ENCODE results near the gene ZNF697.
"Not testable (repeated sequence)": the region's sequence is repeated elsewhere in the genome, so short reads cannot be mapped to it uniquely, and the experiment has no call there.

Gene ZNF697

DNA sequence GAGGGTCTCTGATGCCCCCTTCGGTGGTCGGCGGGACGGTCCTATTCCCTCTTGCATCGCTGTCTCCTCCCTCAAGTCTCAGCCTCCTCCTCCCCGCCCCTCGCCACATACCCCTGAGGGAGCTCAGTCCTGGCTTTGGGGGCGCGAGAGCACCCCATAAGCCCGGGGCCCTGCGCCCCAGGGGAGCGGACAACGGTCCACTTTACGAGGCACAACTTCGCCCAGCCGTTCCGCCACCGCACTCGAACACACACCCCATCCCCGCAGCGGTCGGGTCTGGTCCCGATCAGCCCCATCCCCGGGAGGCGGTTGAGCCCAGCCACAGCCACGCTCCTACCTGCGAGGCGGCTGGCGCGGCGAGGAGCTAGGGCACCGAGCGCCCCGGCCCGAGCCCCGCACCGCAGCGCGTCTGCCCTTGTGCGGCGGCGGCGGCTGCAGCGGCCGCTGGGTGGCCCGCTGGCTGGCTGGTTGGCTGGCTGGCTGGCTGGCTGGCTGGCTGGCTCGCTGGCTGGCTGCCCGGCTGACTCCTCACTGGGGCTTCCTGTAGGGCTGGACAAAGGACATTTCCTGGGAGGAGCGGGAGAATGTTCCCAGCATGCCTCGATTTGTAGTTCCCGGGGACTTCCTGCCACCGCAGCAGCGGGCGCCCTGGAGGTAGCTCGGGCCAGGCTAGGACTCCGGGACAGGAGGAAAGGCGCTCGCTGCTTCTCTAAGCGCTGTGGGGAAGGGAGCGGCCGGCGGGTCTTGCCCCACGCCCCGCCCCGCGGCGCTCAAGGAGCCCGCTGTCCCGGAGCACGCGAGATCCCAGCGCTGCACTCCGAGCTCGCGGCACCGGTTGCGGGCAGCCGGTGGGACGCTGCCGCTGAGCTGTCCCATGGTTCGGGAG is at the start of gene ZNF697:
TSS of gene ZNF697 (minus strand) at position 533 of the 886 bp plus-strand sequence. CDS start 22,166 bp downstream, outside the sequence.
- DNase-seq (ENCODE audit: low read depth), result no peak

DNA sequence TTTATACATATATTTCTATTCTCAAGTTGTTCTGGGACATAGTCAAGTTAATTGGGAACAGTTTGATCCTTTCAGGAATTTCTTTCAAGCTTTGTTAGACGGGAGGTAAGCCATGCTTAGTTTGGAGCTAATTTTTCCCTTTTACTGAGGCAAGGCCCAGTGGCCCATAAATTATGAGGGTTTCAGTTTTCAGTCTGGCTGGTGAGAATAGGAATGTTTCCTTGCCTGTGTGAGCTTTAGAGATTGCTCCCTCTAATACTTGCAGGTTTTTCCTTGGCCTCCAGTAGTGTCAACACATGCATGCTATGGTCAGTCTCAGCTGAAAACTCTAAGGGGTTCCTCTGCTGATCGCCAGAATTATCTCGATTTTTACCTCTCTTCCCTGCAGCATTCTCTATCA is 49.5 kb upstream of the ZNF697 start:
- DNase-seq (ENCODE audit: low read depth), result no peak

DNA sequence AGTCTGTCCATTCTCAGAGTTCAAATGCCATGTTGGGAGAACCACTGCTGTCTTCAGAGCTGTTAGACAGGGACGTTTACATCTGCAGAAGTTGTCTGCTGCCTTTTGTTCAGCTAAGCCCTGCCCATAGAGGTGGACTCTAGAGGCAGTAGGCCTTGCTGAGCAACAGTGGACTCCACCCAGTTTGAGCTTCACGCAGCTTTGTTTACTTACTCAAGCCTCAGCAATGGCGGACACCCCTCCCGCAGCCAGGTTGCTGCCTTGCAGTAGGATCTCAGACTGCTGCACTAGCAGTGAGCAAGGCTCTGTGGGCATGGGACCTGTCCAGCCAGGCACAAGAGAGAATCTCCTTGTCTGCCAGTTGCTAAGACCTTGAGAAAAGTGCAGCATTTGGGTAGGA is 48.8 kb upstream of the ZNF697 start:
- DNase-seq (ENCODE audit: low read depth), result not testable (repeated sequence)

DNA sequence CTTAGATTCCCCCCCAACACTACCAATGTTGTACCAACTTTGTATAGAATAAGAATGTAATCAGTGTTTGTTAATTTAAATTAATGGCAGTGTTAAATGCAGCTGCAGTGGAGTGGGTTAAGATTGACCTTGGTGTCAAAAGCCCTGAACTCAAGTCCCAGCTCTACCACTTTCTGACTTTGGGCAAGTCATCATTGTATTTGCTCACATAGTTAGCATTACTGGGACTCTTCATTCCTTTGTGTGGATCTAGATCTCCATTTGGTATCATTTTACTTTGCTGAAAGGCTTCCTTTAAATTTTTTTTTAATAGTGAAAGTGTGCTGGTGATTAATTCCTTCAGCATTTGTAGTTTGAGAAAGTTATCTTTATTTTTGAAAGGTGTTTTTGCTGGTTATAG is 41.4 kb upstream of the ZNF697 start:
- DNase-seq (ENCODE audit: low read depth), result no peak

DNA sequence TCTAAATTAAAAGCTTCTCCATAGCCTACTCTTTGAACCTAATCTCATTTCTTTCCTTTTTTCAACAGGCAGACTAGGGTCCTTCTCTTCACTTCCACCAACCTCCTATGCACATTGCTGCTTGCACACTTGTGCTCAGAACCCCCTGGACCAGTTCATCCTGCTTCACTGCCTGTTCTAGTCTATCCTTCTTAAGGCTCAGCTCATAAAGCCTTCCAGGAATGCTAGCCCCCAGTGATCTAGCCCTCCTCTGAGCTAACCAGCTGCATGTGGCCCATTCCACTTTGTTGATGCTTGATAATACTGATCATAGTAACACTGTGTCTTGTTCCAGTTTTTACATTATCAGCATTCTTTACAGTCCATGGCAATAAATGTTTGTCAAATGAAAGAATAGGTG is 40.7 kb upstream of the ZNF697 start:
- no peak for DNase-seq (ENCODE audit: low read depth)

DNA sequence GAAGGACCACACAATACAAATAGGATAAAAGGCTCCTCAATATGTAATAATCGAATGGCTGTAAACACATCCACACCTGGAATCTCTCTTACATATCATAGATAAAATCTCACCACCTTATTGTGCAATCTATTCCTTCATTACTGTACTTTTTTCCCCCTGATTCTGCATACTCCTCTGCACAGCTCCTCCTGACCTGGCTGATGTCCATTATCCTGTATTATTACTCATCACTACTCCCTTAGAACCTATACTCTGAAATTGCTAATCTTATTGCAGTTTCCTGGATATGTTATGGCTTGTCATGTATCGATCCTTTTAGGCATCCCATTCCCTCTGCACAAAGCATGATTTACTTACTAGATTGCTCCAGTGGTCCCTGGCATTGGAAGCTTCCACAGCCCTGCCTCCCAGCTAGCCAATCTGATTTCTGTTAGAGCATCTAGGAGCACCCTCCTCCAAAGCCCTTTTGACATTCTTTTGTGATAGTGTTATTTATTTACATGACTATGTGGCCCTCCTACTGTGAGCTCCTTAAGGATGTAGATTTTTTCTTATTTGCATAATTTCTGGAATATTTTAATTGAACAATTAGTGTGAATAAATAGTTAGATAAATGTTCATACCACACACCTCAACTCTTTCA is 39.5 kb upstream of the ZNF697 start:
- DNase-seq (ENCODE audit: low read depth), result no peak

DNA sequence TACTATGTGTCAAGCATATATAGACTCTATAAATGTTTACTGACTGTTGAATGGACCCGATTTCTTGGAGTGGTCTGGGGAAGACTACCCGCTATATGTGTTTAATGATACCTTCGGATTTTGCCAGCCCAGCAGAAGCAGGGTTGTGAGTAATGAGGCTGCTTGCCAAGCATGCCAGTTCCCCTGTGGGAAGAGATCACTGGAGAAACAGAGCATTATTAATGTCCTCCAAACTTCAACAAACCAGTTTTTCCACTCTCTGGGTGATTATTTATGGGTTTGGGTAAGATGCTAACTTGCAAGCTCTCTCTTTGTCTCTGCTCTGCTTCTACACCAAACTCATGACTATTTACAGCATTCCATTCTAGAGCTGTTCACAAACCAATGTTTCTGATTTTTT is 38.6 kb upstream of the ZNF697 start:
- DNase-seq (ENCODE audit: low read depth), result no peak

DNA sequence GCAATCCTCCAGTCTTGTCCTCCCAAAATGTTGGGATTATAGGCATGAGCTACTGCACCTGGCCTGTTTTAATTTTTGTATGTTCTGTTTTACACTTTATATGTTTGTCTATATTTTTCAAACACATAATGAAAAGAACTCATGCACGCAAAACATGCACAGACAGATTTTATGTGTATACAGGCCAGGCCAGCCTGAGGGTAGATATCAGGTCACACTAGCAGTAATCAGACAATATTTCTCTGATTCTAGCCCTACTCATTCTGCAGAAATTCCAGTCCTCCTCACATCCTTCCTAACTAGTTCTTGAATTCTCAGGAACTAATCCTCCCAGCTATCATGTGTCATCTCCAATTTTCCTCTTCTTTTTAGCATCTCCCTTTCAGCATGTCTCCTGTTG is 35.8 kb upstream of the ZNF697 start:
- DNase-seq (ENCODE audit: low read depth), result no peak

DNA sequence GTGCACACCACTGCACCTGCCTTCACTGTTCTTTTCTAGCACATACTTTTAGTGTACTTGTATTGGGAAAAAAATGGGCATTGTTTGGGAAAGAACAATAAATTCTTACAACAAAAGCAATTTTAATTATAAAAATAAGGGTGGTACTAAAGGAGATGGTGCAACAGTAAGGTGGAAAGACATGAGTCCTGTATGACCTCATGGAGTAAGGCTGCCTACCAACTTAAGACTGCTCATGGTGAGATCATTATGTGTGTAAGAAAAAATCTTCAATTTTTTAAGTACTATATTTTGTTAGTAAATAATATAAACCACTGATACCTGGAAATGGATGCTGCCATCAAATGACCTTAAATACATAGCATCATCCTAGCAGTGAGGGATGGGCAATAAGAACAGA is 34.1 kb upstream of the ZNF697 start:
- DNase-seq (ENCODE audit: low read depth), result no peak

DNA sequence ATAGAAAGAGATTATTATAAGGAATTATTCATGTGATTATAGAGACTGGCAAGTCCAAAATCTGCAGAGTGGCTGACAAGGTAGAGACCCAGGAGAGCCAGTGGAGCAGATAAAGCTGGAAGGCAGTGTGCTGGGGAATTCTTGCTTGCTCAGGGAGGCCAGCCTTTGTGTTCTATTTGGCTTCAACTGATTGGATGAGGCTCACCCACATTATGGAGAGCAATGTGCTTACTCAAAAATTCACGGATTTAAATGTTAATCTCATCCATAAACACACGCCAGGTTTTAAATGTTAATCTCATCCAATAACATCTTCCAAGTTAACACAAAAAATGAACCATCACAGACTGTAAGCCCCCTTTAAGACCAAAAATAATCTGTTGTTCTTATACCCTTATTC is 33.5 kb upstream of the ZNF697 start:
- DNase-seq (ENCODE audit: low read depth), result no peak

DNA sequence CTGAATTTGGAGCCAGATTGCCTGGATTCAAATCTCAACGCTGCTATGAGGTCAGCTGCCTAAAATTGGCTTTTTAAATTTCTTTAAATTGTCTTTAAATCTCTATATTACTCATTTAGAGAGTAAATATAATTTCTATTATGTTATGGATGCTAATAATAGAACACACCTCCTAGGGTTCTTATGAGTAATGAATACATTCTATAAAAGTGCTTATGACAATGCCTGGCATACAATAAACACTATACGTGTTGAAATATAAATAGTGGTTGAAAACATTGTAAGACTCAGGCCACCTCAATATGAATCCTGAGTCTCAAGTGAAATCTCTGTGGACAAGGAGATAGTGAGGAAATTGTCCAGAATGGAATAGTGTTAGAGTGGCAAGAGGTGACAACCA is 32.7 kb upstream of the ZNF697 start:
- DNase-seq (ENCODE audit: low read depth), result no peak

DNA sequence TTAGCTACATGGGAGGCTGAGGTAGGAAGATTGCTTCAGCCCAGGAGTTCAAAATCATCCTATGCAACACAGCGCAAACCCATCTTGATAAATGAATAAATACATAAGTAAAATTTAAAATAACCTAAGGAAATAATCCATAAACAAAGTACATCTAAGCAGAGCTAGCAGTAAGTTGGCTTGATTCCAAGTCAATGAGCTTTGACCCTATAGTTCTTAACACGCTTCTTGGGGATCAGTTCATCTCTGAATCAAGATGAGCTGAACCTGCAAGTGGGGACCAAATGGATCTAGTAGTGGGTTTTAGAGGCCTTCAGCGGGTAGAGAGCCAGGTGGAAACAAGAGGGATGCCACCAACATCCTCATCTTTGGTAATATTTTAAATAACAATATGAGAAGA is 32.1 kb upstream of the ZNF697 start:
- no peak for DNase-seq (ENCODE audit: low read depth)

DNA sequence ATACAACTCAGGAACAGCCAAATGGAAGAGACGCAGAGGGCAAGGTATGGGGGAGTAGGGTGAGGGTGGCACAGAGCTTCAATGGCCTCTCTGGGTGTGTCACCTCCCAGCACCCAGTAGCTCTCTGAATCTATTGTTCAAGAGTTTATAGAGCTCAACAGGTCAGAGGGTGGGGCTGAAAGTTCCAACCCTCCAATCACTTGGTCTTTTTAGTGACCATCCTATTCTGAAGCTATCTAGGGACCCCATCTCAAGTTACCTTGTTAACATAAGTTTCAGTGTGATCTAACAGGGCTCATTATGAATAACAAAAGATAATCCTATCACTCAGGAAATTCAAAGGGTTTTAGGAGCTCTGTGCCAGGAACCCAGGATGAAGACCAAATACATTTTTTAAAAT is 31.2 kb upstream of the ZNF697 start:
- DNase-seq (ENCODE audit: low read depth), result no peak

DNA sequence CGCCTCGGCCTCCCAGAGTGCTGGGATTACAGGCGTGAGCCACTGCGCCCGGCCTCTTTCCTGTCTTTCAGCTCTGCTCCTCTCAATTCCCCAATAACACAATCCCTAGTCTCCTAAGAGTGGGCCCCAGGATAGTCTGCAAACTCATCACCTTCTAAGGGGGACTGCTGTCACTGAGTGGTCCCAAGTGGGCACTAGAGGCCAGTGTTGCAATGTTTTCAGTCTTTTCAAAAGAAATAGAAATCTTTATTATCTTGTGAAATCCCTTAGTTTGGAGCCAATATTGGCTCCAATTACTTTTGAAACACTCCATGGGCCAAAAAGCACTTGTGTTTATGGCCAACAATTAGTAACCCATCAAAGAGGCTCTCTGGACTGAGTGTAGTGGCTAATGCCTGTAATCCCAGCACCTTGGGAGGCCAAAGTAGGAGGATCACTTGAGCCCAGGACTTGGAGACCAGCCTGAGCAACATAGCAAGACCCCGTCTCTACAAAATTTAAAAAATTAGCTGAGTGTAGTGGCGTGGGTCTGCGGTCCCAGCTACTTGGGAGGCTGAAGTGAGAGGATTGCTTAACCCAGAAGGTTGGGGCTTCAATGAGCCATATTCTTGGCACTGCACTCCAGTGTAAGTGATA is 28.6 kb upstream of the ZNF697 start:
- no peak for DNase-seq (ENCODE audit: low read depth)

DNA sequence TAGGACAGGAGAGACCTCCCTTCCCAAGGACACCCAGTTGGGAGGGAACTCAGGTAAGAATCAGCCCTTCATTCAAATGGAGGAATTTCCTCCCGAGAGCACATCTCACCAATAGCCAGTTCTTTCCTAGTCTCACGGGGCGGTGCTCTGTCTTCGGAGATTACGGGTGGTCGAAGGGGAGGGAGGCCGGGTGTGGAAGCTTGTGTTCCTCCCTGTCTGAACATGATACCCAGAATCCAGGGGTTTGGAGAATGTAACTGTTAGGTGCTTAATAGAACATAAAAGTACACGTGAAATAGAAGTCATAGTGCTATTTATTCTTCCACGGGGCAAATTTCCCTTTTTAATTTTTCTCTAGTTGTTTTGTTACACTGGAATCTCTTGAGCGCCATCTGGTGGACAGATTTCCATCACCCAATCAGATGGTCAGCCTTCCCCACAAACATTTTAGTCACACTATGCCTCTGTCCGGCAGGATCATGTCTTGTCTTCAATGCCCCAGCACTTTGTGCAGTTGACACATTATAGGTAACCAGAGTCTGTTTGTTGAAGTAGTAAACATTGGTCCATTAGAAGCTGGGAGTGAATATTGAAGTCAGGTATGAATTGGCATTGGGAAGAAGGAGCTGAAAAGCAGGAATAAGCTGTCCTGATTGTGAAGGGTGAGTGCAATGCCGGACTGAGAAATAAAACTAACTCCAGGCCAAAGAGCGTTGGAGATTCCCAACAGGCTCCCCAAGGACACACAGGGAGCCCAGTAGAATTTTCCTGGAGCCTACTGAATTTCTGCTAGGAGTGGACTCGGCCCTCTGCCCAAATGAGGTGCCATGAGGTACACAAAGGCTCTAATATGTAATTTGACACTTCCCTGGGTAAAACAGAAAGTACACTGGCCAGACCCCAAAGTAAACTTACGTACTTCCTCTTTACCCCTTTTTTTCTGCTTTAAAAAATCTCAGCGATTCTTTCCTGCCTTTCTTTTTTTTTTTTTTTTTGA is 27.6 kb upstream of the ZNF697 start:
- DNase-seq (ENCODE audit: low read depth), result peak; percentile 46

DNA sequence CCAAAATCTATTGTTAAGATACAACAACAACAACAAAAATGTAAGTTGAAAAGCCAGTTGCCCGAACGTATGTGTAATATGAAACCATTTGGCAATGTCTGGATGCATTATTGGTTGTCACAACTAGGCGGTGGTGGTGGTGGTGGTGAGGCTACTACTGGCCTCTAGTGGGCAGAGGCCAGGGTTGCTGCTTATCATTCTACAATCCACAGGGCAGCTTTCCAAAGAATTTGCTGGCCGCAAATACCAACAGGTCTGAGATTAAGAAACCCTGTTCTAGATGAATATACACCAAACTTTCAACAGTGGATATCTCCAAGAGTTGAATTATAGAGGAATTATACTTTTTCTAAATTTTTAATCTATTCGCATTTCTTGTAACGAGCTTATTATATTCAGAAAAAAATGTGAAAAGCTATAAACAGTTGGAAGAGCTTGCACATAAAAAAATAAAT is 26.8 kb upstream of the ZNF697 start:
- no peak for DNase-seq (ENCODE audit: low read depth)

DNA sequence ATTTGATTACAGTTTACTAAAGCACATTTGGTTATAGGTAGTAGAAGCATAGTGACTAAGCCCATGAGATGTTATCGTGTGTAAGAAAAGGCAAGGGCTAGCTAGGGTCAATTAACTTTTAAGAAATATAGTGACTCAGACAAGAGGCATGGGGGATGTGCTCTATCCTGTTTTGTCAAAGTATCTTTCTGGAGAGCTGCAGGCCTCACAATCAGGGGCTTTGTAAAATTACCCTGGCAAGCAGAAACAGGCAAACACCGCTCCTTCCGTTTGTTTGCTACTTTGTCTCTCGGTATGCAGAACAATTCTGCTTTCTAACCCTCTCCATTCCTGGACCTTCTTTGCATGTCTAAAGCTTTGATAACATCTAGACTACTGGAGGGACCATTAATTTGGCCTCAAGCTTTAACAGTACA is 26.1 kb upstream of the ZNF697 start:
- no peak for DNase-seq (ENCODE audit: low read depth)

DNA sequence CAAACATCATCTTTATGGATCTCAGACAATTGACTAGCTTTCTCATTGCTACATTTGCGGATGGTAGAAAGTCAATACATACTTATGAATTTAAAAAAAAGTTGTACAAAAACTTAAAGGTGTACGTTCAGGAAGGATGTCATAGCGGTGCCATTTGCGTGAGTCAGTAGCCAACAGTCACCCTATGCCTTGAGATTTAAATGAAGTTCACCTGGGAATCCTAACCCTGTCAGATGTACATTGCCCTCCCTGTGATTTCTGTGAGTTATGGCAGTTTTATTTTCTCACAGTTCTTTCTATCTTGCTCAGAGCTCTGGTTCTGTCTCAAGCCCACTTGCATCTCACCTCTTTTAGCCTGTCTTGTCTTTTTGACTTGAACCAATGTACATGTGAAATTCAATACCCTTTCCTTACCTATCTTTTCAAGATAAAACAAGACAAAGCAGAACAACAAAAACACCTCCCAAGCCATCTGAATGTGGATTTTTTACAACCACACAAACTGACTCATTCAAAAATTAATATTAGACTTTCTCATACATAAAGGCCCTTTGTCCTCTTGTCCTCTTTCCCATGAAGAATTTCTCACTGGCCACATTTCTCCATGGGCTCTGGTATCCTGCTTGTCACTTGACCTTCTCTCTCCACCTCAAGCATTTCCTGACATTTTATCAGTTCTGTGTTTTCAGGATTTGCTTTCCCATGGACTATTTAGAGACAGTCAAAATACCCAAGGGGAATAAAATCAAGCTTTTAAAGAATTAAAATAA is 25.3 kb upstream of the ZNF697 start:
- DNase-seq (ENCODE audit: low read depth), result no peak

DNA sequence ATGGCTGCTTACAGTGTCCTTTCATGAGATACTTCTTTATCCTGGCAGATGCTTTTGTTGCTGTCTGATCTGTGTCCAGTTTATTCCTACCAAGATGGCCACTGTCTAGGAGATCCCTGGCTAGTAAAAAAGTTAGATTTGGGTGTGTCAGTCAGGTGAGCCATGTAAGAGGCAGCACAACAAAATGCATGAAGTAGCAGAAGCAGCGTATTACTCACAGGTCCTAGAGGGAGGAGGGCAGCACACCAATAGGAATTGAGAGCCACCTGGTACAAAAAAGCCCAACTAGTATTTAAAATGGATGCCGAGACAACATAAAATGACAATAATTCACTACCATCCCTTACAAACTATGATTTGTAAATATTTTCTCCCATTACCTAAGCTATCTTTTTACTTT is 22.8 kb upstream of the ZNF697 start:
- no peak for DNase-seq (ENCODE audit: low read depth)

DNA sequence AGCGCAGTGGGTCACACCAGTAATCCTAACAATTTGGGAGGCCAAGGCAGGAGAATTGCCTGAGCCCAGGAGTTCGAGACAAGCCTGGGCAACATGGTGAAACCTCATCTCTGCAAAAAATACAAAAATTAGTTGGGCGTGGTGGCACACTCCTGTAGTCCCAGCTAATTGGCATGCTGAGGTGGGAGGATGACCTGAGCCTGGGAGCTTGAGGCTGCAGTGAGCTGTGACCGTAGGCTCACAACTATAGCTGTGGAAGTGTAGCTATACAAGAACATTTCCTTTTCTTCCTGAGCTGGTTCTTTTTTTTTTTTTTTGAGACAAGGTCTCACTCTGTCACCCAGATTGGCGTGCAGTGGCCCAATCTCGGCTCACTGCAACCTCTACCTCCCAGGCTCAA is 19.1 kb upstream of the ZNF697 start:
- no peak for DNase-seq (ENCODE audit: low read depth)

DNA sequence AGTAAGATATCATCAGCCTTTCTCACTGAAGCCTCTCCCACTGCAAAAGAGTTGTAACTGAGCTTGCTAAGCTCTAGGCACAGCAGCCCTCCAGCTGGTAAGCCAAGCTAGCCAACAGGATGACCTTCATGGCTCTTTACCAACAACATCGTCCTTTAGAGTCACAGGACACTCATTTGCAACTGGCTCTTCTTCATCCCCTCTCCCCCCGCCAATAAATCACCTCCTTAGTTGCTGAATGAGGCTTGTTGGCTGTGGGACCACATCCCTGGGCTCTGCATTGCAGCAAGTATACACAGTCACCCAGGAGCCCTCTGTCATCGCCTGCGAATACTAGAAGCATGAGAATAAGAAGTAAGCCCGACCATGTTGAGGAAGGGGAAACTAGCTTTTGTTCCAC is 16.0 kb upstream of the ZNF697 start:
- DNase-seq (ENCODE audit: low read depth), result no peak
